ENCODE results near the gene TERF2IP. TPM values are rescaled to one million over a fixed set of nuclear protein-coding genes. Genes with fewer than 3 reads are reported as not detected.

Gene TERF2IP
- total RNA-seq, 4 donors from 2014 or later: 72.6 to 97.2 (median 85.2) TPM

DNA sequence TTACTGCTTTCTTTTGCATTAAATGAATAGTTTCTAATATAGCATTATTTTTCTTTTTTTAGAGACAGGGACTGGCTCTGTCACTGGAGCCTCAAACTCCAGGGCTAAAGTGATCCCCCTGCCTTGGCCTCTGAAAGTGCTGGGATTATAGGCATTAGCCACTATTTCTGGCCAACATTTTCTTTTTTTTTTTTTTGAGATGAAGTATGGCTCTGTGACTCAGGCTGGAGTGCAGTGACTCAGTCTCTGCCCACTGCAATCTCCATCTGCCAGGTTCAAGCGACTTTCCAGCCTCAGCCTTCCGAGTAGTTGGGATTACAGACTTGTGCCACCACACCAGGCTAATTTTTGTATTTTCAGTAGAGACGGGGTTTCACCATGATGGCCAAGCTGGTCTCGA lies 55.7 kb downstream of the TERF2IP start:
- intact Hi-C loops (cut with DNase I; ENCODE audit: low total_unique reads): no loop called here
- WGBS, 2 donors: 93 to 95% methylated on average over 4 of the region's 4 CpGs
- no peak for TF ChIP-seq POLR2A (IDR thresholded peaks at IDR 0.05)
- TF ChIP-seq, protein P1, sequence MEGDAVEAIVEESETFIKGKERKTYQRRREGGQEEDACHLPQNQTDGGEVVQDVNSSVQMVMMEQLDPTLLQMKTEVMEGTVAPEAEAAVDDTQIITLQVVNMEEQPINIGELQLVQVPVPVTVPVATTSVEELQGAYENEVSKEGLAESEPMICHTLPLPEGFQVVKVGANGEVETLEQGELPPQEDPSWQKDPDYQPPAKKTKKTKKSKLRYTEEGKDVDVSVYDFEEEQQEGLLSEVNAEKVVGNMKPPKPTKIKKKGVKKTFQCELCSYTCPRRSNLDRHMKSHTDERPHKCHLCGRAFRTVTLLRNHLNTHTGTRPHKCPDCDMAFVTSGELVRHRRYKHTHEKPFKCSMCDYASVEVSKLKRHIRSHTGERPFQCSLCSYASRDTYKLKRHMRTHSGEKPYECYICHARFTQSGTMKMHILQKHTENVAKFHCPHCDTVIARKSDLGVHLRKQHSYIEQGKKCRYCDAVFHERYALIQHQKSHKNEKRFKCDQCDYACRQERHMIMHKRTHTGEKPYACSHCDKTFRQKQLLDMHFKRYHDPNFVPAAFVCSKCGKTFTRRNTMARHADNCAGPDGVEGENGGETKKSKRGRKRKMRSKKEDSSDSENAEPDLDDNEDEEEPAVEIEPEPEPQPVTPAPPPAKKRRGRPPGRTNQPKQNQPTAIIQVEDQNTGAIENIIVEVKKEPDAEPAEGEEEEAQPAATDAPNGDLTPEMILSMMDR (IDR thresholded peaks at IDR 0.05): no peak
- no peak overlapping the region for H3K4me3 ChIP-seq (ENCODE audit: low read depth, poor library complexity, severe bottlenecking)
- no peak for DNase-seq (ENCODE audit: low spot score in 2 of 2)

Other genes starting within 250 kb of the TERF2IP start
- 10 to 100 TPM; 43.1 to 52.3 (median 49.5) TPM for gene CFDP1, start 214.3 kb upstream of the TERF2IP start, total RNA-seq
- gene TMEM170A, start 183.1 kb upstream of the TERF2IP start, total RNA-seq: 10 to 100 TPM; 13.6 to 15.7 (median 15.0) TPM
- gene CHST6, start 152.3 kb upstream of the TERF2IP start, total RNA-seq: under 1 TPM in 3 of 4 donors, not detected in 1; 0.11 to 0.56 (median 0.16) TPM
- gene CHST5, start 111.7 kb upstream of the TERF2IP start, total RNA-seq: under 1 TPM in 1 of 4 donors, not detected in 3; 0.83 TPM
- 10 to 100 TPM in 1 of 4 donors, 1 to 10 TPM in 3; 2.6 to 12.8 (median 6.7) TPM for gene TMEM231, start 91.5 kb upstream of the TERF2IP start, total RNA-seq
- 100 to 1,000 TPM; 119 to 176 (median 149) TPM for gene GABARAPL2, start 81.4 kb upstream of the TERF2IP start, total RNA-seq
- gene ADAT1, start 24.5 kb upstream of the TERF2IP start, total RNA-seq: 10 to 100 TPM; 36.5 to 48.9 (median 42.1) TPM
- 100 to 1,000 TPM in 2 of 4 donors, 10 to 100 TPM in 2; 88.6 to 110 (median 100) TPM for gene KARS1, start 108 bp upstream of the TERF2IP start, total RNA-seq
- not detected for gene CPHXL2, start 29.2 kb downstream of the TERF2IP start, total RNA-seq
- gene DUXB, start 53.7 kb downstream of the TERF2IP start, total RNA-seq: not detected
- gene CPHXL, start 78.7 kb downstream of the TERF2IP start, total RNA-seq: not detected